HepG2 (cell line): ENCODE results near the gene RHBDD1. TPM values are rescaled to one million over a fixed set of nuclear protein-coding genes. Genes with fewer than 3 reads are reported as not detected.

Source experiments
- BRCA1 ChIP-seq: sonication (generic); formaldehyde crosslinking; IDR thresholded peaks from 2 replicates; pipeline ENCODE4 v1.4.0; 2020; ENCODE audit warnings: missing genetic modification reagents
- HOXA5 ChIP-seq: sonication (generic); formaldehyde crosslinking; IDR thresholded peaks from 2 replicates; pipeline ENCODE4 v1.4.0; 2020; ENCODE audit warnings: missing genetic modification reagents
- MAFK ChIP-seq, 2 experiments: IDR thresholded peaks in 1 of 2; conservative IDR thresholded peaks in 1 of 2; 2 replicates each; pipeline ENCODE4 v1.6.1; 2011; ENCODE audit warnings: improper control_type of control experiment in 2 of 2, low read length in 2 of 2
- NFE2 ChIP-seq: sonication (generic); formaldehyde crosslinking; IDR thresholded peaks from 2 replicates; pipeline ENCODE4 v1.4.0; 2020; ENCODE audit warnings: missing genetic modification reagents
- PRDM10 ChIP-seq: sonication (generic); formaldehyde crosslinking; IDR thresholded peaks from 2 replicates; pipeline ENCODE4 v1.4.0; 2020; ENCODE audit warnings: low read depth, missing genetic modification reagents
- ZKSCAN1 ChIP-seq: fragments of 150-350 bp; IDR thresholded peaks from 2 replicates; pipeline ENCODE4 v1.6.1; 2014; ENCODE audit warnings: low read length
- ZNF230 ChIP-seq: sonication (generic); formaldehyde crosslinking; IDR thresholded peaks from 2 replicates; pipeline ENCODE4 v1.4.0; 2020; ENCODE audit warnings: mild to moderate bottlenecking, missing genetic modification reagents
- ZNF264 ChIP-seq: sonication (generic); formaldehyde crosslinking; IDR thresholded peaks from 2 replicates; pipeline ENCODE4 v1.4.0; 2020; ENCODE audit warnings: missing genetic modification reagents
- ZNF451 ChIP-seq: sonication (generic); formaldehyde crosslinking; IDR thresholded peaks from 2 replicates; pipeline ENCODE4 v1.5.0; 2020; ENCODE audit warnings: mild to moderate bottlenecking, missing genetic modification reagents
- ZNF460 ChIP-seq: sonication (generic); formaldehyde crosslinking; IDR thresholded peaks from 2 replicates; pipeline ENCODE4 v1.5.1; 2020; ENCODE audit warnings: missing genetic modification reagents, mild to moderate bottlenecking, borderline replicate concordance
- ZSCAN9 ChIP-seq: IDR thresholded peaks from 2 replicates; pipeline ENCODE4 v1.6.1; 2016; ENCODE audit warnings: borderline replicate concordance
- polyA plus RNA-seq, 8 experiments: library from polyadenylated mRNA; depleted of rRNA in 3 of 8; stranded (reverse) in 7 of 8; unstranded in 1 of 8; fragments of >200 nt; fragmentation: Illumina TruSeq in 4 of 8; extraction: Trizol in 4 of 8; gene quantifications; 2 replicates each; pipeline versions ENCODE4 v1.2.1 to v1.2.3, GENCODE V29; 2011 to 2016; ENCODE audit warnings: low read depth in 4 of 8, missing spikeins in 1 of 8, mixed read lengths in 1 of 8; ENCODE audit not compliant: insufficient read depth in 1 of 8
- total RNA-seq, 5 experiments: library from RNA; depleted of rRNA; stranded (reverse); fragments of >200 nt; fragmentation: Illumina TruSeq; extraction: Trizol; gene quantifications; 2 replicates each; pipeline ENCODE4 v1.2.3, GENCODE V29; 2016; ENCODE audit warnings: low read depth in 1 of 5
- TF ChIP-seq, protein P1 (sequence below): sonication (generic); formaldehyde crosslinking; IDR thresholded peaks from 2 replicates; pipeline ENCODE4 v1.8.1; 2022; ENCODE audit warnings: low read depth, mild to moderate bottlenecking, missing genetic modification reagents
- TF ChIP-seq, protein P2 (sequence below), 2 experiments: fragments of 450-650 bp in 1 of 2; sonication (generic) in 1 of 2; formaldehyde crosslinking in 1 of 2; IDR thresholded peaks; 2 replicates each; pipeline versions ENCODE4 v1.6.1 to v1.8.0; 2016 to 2022; ENCODE audit warnings: antibody characterized with exemption in 1 of 2, mild to moderate bottlenecking in 1 of 2, missing genetic modification reagents in 1 of 2

RHBDD1 gene
- total and polyA plus RNA-seq, 2 of the 13 experiments (the other 11 are each of a cell fraction or from before 2014, with no cell fraction given), result 8.2 to 9.5 TPM

DNA sequence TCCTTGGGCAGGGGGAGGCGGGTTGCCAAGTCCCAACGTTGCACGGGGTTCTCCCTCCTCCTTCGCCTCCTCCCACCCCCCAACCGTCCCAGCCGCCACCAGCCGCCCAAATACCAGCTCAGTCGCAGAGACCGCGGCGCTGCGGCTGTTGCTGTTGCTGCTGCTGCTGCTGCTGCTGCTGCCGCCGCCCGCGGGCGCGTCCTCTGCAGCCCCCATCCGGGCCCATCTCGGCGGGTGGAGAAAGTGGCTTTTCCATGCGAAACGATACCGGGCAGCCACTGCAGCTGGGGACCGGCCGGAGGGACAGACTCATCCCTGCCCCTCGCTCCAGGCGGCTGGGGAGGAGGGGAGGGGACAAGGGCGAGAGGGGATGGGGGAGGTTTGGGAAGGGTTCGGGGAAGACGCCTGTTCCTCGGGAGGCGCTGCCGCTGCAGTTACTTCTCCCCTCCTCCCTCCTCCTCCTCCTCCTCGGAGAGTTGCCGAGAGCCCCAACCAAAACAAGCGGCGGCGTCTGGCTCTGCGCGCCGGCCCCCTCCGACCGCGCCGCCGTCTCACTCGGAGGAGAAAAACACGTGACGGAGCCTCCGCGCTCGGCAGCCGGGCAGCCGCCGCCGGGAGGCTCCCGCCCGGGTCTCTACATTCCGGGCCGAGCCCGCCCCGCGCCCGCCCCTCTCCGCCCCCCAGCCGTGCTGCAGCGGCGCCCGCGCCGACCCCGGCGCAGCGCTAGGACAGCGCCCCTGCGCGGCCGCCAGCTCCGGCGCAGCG lies 36.5 kb upstream of the RHBDD1 start, which contains the start of gene IRS1 (continued):
- TF ChIP-seq ZKSCAN1 (no peak), ZNF264 (no peak), NFE2 (no peak), ZNF451 (CRISPR knock-in tag) (peak; percentile 28), MAFK (conservative IDR thresholded peaks at IDR 0.05 in 1 of 2, IDR thresholded peaks at IDR 0.05 in 1 of 2; ENCODE audit: low read length in 2 of 2) (no peak), ZNF460 (CRISPR knock-in tag) (no peak), BRCA1 (CRISPR knock-in tag) (no peak), ZSCAN9 (CRISPR knock-in tag) (no peak), HOXA5 (CRISPR knock-in tag) (0 out of 2 replicates have a peak, but pooled peaks have one; percentile 13), PRDM10 (no peak), ZNF230 (0 out of 2 replicates have a peak, but pooled peaks have one; percentile 22)
- TF ChIP-seq, protein P1, sequence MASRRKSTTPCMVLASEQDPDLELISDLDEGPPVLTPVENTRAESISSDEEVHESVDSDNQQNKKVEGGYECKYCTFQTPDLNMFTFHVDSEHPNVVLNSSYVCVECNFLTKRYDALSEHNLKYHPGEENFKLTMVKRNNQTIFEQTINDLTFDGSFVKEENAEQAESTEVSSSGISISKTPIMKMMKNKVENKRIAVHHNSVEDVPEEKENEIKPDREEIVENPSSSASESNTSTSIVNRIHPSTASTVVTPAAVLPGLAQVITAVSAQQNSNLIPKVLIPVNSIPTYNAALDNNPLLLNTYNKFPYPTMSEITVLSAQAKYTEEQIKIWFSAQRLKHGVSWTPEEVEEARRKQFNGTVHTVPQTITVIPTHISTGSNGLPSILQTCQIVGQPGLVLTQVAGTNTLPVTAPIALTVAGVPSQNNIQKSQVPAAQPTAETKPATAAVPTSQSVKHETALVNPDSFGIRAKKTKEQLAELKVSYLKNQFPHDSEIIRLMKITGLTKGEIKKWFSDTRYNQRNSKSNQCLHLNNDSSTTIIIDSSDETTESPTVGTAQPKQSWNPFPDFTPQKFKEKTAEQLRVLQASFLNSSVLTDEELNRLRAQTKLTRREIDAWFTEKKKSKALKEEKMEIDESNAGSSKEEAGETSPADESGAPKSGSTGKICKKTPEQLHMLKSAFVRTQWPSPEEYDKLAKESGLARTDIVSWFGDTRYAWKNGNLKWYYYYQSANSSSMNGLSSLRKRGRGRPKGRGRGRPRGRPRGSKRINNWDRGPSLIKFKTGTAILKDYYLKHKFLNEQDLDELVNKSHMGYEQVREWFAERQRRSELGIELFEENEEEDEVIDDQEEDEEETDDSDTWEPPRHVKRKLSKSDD, result no peak
- TF ChIP-seq, protein P2, sequence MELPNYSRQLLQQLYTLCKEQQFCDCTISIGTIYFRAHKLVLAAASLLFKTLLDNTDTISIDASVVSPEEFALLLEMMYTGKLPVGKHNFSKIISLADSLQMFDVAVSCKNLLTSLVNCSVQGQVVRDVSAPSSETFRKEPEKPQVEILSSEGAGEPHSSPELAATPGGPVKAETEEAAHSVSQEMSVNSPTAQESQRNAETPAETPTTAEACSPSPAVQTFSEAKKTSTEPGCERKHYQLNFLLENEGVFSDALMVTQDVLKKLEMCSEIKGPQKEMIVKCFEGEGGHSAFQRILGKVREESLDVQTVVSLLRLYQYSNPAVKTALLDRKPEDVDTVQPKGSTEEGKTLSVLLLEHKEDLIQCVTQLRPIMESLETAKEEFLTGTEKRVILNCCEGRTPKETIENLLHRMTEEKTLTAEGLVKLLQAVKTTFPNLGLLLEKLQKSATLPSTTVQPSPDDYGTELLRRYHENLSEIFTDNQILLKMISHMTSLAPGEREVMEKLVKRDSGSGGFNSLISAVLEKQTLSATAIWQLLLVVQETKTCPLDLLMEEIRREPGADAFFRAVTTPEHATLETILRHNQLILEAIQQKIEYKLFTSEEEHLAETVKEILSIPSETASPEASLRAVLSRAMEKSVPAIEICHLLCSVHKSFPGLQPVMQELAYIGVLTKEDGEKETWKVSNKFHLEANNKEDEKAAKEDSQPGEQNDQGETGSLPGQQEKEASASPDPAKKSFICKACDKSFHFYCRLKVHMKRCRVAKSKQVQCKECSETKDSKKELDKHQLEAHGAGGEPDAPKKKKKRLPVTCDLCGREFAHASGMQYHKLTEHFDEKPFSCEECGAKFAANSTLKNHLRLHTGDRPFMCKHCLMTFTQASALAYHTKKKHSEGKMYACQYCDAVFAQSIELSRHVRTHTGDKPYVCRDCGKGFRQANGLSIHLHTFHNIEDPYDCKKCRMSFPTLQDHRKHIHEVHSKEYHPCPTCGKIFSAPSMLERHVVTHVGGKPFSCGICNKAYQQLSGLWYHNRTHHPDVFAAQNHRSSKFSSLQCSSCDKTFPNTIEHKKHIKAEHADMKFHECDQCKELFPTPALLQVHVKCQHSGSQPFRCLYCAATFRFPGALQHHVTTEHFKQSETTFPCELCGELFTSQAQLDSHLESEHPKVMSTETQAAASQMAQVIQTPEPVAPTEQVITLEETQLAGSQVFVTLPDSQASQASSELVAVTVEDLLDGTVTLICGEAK (IDR thresholded peaks at IDR 0.05), result no peak
- TF ChIP-seq, protein P2 (CRISPR knock-in tag; IDR thresholded peaks at IDR 0.05), result no peak
